Left lung (tissue), 10 donors: ENCODE results near the gene RUBCNL. TPM values are rescaled to one million over a fixed set of nuclear protein-coding genes. Genes with fewer than 3 reads are reported as not detected.

Experiments
- ATAC-seq: fragments of 200-7000 bp; cut with Tn5 transposase; one replicate; pipeline ENCODE4 v1.9.1; 2020; ENCODE audit warnings: moderate library complexity
- DNase-seq, 4 donors: peaks; one replicate each; pipeline ENCODE4 v3.0.0-alpha.2; 2013 to 2020
- H3K27ac ChIP-seq, 2 donors: fragments of 200-600 bp; sonication (generic) in 1 of 2; one replicate each; pipeline versions ENCODE4 v1.5.0 to v1.8.0; 2020 to 2021
- H3K27me3 ChIP-seq, 2 donors: fragments of 200-600 bp; sonication (generic) in 1 of 2; one replicate each; pipeline versions ENCODE4 v1.5.0 to v1.8.0; 2020 to 2021
- H3K36me3 ChIP-seq, 2 donors: fragments of 200-600 bp; sonication (generic) in 1 of 2; one replicate each; pipeline versions ENCODE4 v1.5.0 to v1.8.0; 2020 to 2021
- H3K4me1 ChIP-seq, 2 donors: fragments of 200-600 bp; one replicate each; pipeline ENCODE4 v1.8.0; 2021
- H3K4me3 ChIP-seq, 2 donors: fragments of 200-600 bp; sonication (generic) in 1 of 2; one replicate each; pipeline versions ENCODE4 v1.5.0 to v1.8.0; 2020 to 2021; ENCODE audit warnings: mild to moderate bottlenecking in 1 of 2
- H3K9me3 ChIP-seq, 2 donors: fragments of 200-600 bp; sonication (generic) in 1 of 2; one replicate each; pipeline versions ENCODE4 v1.5.0 to v1.8.0; 2020 to 2021
- intact Hi-C, 2 donors: fragments of 100-400 bp; cut with DNase I; formaldehyde crosslinking; loops; one replicate each; pipeline versions ENCODE4 v1.11.2 to v1.14.2; 2022
- polyA plus RNA-seq, 6 donors: library from polyadenylated mRNA; unstranded; fragments of 120-200 nt; gene quantifications; one replicate each; pipeline ENCODE4 v1.2.1, GENCODE V29; 2013; ENCODE audit not compliant: insufficient read length in 6 of 6
- total RNA-seq, 2 donors: library from RNA; stranded (reverse); fragmentation: NEBNext Ultra II Directional; extraction: Animal tissue kit (Norgen Biotek cat#: 25700); gene quantifications; one replicate each; pipeline ENCODE4 v1.2.1, GENCODE V29; 2021
- TF ChIP-seq, protein P1 (sequence below), 2 donors: fragments of 200-600 bp; sonication (generic) in 1 of 2; IDR thresholded peaks; one replicate each; pipeline versions ENCODE4 v1.5.0 to v1.8.0; 2021; ENCODE audit warnings: antibody characterized with exemption in 2 of 2
- donor health status: DM: no; HTN: yes; CAD: no.
- donor health status: DM: no; HTN: no; CAD: no.

The RUBCNL gene
- total and polyA plus RNA-seq, 8 donors: 1.8 to 6.6 (median 2.4) TPM

DNA sequence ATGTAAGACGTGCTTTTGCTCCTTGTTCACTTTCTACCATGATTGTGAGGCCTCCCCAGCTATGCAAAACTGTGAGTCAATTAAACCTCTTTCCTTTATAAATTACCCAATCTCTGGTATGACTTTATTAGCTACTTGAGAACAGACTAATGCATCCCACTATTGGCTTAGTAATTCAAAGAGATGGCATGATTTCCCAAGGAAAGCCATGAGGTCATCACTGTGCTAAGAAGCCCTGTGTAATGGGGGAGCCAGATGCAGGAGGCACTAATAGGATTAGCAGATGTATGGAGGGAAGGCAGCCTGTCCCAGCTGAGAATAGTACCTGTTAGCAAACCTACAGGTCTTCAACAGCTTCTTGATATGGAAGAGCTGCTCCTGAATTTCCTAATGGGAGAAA, 38.1 kb downstream of the RUBCNL start:
- Histone ChIP-seq H3K27ac (no peak overlapping the region), H3K36me3 (peaks cover 0 to 16% of the 10 kb centered on the region in 2 donors), H3K27me3 (no peaks in the 10 kb centered on the region), H3K4me3 (no peak overlapping the region), H3K4me1 (peaks cover 0 to 22% of the 10 kb centered on the region in 2 donors), H3K9me3 (no peaks in the 10 kb centered on the region)
- TF ChIP-seq, protein P1, sequence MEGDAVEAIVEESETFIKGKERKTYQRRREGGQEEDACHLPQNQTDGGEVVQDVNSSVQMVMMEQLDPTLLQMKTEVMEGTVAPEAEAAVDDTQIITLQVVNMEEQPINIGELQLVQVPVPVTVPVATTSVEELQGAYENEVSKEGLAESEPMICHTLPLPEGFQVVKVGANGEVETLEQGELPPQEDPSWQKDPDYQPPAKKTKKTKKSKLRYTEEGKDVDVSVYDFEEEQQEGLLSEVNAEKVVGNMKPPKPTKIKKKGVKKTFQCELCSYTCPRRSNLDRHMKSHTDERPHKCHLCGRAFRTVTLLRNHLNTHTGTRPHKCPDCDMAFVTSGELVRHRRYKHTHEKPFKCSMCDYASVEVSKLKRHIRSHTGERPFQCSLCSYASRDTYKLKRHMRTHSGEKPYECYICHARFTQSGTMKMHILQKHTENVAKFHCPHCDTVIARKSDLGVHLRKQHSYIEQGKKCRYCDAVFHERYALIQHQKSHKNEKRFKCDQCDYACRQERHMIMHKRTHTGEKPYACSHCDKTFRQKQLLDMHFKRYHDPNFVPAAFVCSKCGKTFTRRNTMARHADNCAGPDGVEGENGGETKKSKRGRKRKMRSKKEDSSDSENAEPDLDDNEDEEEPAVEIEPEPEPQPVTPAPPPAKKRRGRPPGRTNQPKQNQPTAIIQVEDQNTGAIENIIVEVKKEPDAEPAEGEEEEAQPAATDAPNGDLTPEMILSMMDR (IDR thresholded peaks at IDR 0.05): no peak
- intact Hi-C loops: no loop called here
- DNase-seq: no peak
- no peak for ATAC-seq

DNA sequence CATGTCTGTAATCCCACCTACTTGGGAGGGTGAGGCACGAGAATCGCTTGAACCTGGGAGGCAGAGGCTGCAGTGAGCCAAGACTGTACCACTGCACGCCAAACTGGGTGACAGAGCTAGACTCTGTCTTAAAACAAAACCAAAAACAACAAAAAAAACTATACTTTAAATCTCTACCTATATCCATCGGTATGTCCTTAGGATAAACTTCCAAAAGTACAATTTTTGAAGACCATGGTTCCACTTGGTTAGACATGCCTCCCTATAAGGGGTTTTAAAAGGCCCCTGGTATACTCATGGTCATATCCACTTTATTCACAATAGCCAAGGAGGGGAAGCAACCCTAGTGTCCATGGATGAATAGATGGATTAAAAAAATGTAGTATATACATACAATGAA, 39.8 kb downstream of the RUBCNL start:
- intact Hi-C loops: no loop called here
- ATAC-seq: no peak
- Histone ChIP-seq H3K4me3 (no peak overlapping the region), H3K27me3 (no peaks in the 10 kb centered on the region), H3K36me3 (peaks cover 0 to 33% of the 10 kb centered on the region in 2 donors), H3K4me1 (peaks cover 0 to 7% of the 10 kb centered on the region in 2 donors), H3K9me3 (no peaks in the 10 kb centered on the region), H3K27ac (no peak overlapping the region)
- TF ChIP-seq, protein P1 (IDR thresholded peaks at IDR 0.05): no peak
- no peak for DNase-seq

DNA sequence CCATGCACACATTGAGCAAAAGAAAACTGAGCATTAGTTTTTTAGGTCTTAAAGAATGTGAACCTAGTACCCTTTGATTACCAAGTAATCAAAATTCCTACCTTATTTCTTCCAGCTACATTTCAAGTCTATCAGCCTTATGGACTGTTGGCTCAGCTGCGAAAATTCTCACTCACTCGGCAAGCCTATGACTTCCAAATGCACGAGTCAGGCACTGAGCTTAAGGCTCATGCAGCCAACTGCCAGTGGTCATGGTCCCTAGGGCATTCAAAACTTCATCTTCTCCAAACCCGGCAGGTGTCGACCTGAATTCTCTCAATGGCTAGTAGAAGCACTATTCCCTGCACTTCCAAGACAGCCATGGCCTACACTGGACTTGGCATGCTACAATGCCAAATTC, 41.2 kb downstream of the RUBCNL start:
- intact Hi-C loops: no loop called here
- no peak for ATAC-seq
- no peak overlapping the region for H3K4me3 ChIP-seq

DNA sequence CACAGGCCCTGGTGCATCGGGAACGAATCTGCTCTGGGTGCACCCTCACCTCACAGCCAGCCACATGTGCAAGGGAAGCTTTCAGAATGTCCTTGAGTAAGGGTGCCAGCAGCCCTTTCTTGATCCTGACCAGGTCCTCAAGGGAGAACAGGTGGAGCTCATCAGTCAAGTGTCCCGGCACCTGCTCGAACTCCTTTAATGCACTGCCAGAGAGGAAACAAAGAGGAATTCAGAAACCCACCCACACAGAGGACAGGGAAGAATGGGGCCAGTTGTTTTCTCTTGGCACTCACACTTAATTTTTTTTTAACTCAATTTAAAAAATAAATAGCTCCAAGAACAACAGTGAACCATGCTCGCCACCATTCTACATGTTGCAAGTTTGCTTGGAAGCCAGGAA, 41.7 kb downstream of the RUBCNL start:
- peaks cover 0 to 34% of the 10 kb centered on the region in 2 donors for H3K36me3 ChIP-seq
- H3K4me3 ChIP-seq: no peak overlapping the region
- ATAC-seq (no peak), DNase-seq (no peak)
- TF ChIP-seq, protein P1 (IDR thresholded peaks at IDR 0.05): no peak
- no peaks in the 10 kb centered on the region for H3K27me3 ChIP-seq
- intact Hi-C loops: no loop called here
- no peaks in the 10 kb centered on the region for H3K9me3 ChIP-seq
- no peak overlapping the region for H3K27ac ChIP-seq
- H3K4me1 ChIP-seq: peaks cover 0 to 20% of the 10 kb centered on the region in 2 donors

More for the DNA sequence above, 41.2 kb downstream of the RUBCNL start:
- H3K36me3 ChIP-seq: peaks cover 0 to 34% of the 10 kb centered on the region in 2 donors
- no peak overlapping the region for H3K27ac ChIP-seq
- peaks cover 0 to 15% of the 10 kb centered on the region in 2 donors for H3K4me1 ChIP-seq
- no peak for DNase-seq
- H3K27me3 ChIP-seq: no peaks in the 10 kb centered on the region
- no peaks in the 10 kb centered on the region for H3K9me3 ChIP-seq
- TF ChIP-seq, protein P1 (IDR thresholded peaks at IDR 0.05): no peak

DNA sequence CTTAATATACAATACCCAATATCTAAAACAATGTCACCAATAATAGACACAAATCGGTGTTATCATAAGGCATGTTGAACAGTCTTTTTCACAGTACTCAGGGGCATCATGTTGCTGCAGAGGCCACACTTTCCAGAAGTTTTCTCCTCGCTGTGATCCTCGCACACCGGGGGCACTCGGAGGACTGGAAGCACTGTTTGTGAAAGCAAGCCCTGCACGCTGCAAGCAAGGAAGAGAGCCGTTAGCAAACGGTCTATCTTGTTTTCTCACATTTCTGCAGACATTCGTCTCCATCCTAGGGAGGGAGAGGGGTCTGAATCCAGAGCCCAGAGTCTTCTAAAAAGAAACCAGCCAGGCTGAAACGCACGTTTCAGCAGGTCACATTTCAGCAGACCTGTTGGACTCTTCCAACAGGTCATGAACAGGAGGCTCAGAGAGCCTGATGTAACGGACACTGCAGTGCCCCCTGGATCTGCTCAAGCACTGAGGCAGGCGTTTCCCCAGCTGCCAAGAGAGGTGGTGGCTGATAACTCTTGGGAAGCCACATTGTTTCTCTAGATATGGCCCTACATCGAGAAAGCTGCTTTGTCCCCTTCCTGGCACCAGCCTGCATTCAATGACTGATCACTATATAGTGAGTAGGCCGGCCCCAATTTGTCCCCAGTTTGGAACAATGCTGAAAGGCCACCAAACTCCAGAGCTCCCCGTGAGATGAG, 43.6 kb downstream of the RUBCNL start:
- TF ChIP-seq, protein P1 (IDR thresholded peaks at IDR 0.05): no peak
- no peak overlapping the region for H3K27ac ChIP-seq
- intact Hi-C loops: no loop called here

More for the DNA sequence above, 43.6 kb downstream of the RUBCNL start:
- no peaks in the 10 kb centered on the region for H3K27me3 ChIP-seq
- peaks cover 0 to 21% of the 10 kb centered on the region in 2 donors for H3K36me3 ChIP-seq
- no peak overlapping the region for H3K4me3 ChIP-seq
- H3K9me3 ChIP-seq: no peaks in the 10 kb centered on the region
- no peak for ATAC-seq
- no peak for DNase-seq
- peaks cover 0 to 38% of the 10 kb centered on the region in 2 donors for H3K4me1 ChIP-seq
